Neural cell (in vitro differentiated cells): ENCODE data around the gene FCGR3B.
"Not testable (repeated sequence)": the region's sequence is repeated elsewhere in the genome, so short reads cannot be mapped to it uniquely, and the experiment has no call there.

Experiments used
- EP300 ChIP-seq: fragments of 450-650 bp; conservative IDR thresholded peaks from 2 replicates; pipeline ENCODE4 v1.6.1; 2014; ENCODE audit warnings: antibody characterized with exemption, mild to moderate bottlenecking, moderate library complexity; ENCODE audit not compliant: poor library complexity, severe bottlenecking
- POLR2AphosphoS5 ChIP-seq: IDR thresholded peaks from 2 replicates; pipeline ENCODE4 v1.6.1; 2012
- RAD21 ChIP-seq: fragments of 450-650 bp; conservative IDR thresholded peaks from 2 replicates; pipeline ENCODE4 v1.6.1; 2014; ENCODE audit warnings: antibody characterized with exemption, mild to moderate bottlenecking, moderate library complexity
- SMC3 ChIP-seq: fragments of 450-650 bp; conservative IDR thresholded peaks from 2 replicates; pipeline ENCODE4 v1.6.1; 2014; ENCODE audit warnings: antibody characterized with exemption, mild to moderate bottlenecking, moderate library complexity; ENCODE audit not compliant: poor library complexity
- TF ChIP-seq, protein P1 (sequence below): fragments of 450-650 bp; IDR thresholded peaks from 2 replicates; pipeline ENCODE4 v1.5.1; 2014; ENCODE audit warnings: antibody characterized with exemption, mild to moderate bottlenecking, moderate library complexity; ENCODE audit not compliant: poor library complexity, severe bottlenecking
- TF ChIP-seq, protein P2 (sequence below): IDR thresholded peaks from 2 replicates; pipeline ENCODE4 v1.6.1; 2012; ENCODE audit warnings: borderline replicate concordance

GRCh38 chr1:161595173-161595572 lies 35.8 kb downstream of the FCGR3B start:
- TF ChIP-seq, protein P1, sequence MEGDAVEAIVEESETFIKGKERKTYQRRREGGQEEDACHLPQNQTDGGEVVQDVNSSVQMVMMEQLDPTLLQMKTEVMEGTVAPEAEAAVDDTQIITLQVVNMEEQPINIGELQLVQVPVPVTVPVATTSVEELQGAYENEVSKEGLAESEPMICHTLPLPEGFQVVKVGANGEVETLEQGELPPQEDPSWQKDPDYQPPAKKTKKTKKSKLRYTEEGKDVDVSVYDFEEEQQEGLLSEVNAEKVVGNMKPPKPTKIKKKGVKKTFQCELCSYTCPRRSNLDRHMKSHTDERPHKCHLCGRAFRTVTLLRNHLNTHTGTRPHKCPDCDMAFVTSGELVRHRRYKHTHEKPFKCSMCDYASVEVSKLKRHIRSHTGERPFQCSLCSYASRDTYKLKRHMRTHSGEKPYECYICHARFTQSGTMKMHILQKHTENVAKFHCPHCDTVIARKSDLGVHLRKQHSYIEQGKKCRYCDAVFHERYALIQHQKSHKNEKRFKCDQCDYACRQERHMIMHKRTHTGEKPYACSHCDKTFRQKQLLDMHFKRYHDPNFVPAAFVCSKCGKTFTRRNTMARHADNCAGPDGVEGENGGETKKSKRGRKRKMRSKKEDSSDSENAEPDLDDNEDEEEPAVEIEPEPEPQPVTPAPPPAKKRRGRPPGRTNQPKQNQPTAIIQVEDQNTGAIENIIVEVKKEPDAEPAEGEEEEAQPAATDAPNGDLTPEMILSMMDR: not testable (repeated sequence)
- not testable (repeated sequence) for TF ChIP-seq EP300, RAD21, POLR2AphosphoS5, SMC3
- TF ChIP-seq, protein P2, sequence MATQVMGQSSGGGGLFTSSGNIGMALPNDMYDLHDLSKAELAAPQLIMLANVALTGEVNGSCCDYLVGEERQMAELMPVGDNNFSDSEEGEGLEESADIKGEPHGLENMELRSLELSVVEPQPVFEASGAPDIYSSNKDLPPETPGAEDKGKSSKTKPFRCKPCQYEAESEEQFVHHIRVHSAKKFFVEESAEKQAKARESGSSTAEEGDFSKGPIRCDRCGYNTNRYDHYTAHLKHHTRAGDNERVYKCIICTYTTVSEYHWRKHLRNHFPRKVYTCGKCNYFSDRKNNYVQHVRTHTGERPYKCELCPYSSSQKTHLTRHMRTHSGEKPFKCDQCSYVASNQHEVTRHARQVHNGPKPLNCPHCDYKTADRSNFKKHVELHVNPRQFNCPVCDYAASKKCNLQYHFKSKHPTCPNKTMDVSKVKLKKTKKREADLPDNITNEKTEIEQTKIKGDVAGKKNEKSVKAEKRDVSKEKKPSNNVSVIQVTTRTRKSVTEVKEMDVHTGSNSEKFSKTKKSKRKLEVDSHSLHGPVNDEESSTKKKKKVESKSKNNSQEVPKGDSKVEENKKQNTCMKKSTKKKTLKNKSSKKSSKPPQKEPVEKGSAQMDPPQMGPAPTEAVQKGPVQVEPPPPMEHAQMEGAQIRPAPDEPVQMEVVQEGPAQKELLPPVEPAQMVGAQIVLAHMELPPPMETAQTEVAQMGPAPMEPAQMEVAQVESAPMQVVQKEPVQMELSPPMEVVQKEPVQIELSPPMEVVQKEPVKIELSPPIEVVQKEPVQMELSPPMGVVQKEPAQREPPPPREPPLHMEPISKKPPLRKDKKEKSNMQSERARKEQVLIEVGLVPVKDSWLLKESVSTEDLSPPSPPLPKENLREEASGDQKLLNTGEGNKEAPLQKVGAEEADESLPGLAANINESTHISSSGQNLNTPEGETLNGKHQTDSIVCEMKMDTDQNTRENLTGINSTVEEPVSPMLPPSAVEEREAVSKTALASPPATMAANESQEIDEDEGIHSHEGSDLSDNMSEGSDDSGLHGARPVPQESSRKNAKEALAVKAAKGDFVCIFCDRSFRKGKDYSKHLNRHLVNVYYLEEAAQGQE: not testable (repeated sequence)
